Measurements from ENCODE around the gene ACSL5.

ACSL5 gene, protein sequence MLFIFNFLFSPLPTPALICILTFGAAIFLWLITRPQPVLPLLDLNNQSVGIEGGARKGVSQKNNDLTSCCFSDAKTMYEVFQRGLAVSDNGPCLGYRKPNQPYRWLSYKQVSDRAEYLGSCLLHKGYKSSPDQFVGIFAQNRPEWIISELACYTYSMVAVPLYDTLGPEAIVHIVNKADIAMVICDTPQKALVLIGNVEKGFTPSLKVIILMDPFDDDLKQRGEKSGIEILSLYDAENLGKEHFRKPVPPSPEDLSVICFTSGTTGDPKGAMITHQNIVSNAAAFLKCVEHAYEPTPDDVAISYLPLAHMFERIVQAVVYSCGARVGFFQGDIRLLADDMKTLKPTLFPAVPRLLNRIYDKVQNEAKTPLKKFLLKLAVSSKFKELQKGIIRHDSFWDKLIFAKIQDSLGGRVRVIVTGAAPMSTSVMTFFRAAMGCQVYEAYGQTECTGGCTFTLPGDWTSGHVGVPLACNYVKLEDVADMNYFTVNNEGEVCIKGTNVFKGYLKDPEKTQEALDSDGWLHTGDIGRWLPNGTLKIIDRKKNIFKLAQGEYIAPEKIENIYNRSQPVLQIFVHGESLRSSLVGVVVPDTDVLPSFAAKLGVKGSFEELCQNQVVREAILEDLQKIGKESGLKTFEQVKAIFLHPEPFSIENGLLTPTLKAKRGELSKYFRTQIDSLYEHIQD

DNA sequence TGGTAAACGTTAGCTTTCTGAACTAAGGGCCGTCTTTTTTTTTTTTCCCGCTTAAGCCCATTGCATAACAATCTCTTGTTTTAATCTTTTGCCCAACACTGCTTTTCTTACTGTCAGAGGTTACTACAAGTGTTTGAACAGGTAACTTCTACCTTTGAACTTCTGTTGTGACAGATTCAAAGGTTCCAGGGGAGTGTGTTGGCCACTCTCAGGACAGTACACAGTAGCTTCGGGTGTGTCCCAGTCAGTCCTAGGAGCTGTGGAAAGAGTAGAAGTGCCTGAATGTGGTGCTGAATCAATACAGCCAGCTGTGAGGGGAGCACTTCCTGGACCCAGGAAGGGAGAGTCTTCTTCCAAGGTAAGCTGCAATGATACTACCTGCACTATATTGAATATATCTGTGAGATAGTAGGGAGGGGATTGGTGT lies at the start of gene ACSL5:
ACSL5 (plus strand) TSS at position 205 of the 427 bp plus-strand sequence. CDS start 20,831 bp downstream, outside the sequence.
- Histone ChIP-seq H2AFZ (ENCODE audit: low read length, unreplicated experiment) (peak within 1 kb of the TSS; percentile 53), H3K36me3 (ENCODE audit: insufficient read depth, low read length) (no peaks in the 10 kb centered on the region), H3K79me2 (ENCODE audit: control insufficient read depth, insufficient read depth, low read length, unreplicated experiment) (no peaks in the 10 kb centered on the region), H3K27me3 (ENCODE audit: insufficient read depth, low read length) (no peaks in the 10 kb centered on the region), H3K4me3 (ENCODE audit: low read depth, low read length) (0 out of 2 replicates have a peak within 1 kb of the TSS, but pooled peaks have one; percentile 68), H3K4me1 (ENCODE audit: control insufficient read depth, insufficient read depth, low read length, unreplicated experiment) (peaks cover 37% of the 10 kb centered on the region), H3K27ac (ENCODE audit: low read depth, low read length) (peak within 1 kb of the TSS; percentile 78)

DNA sequence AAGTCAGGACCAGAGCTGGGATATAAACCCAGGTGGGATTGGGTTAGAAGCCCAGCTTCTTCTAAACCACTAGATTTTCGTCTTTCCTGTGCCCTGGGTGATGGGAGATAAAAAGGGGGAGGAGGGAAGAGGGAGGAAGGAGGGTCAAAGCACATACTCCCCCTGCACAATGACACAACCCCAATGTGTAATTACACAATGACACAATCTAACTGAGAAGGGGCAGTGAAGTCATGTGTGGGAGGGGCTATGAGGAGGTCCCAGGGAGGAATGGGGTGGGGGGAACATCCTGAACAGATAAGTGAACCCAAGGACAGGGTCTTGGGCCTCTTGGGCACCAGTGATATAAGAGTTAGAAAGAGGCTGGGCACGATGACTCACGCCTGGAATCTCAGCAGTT lies 46.2 kb upstream of the ACSL5 start:
- Histone ChIP-seq H3K4me3 (ENCODE audit: low read depth, low read length) (no peak overlapping the region), H3K27me3 (ENCODE audit: insufficient read depth, low read length) (no peaks in the 10 kb centered on the region), H3K36me3 (ENCODE audit: insufficient read depth, low read length) (no peaks in the 10 kb centered on the region), H3K27ac (ENCODE audit: low read depth, low read length) (no peak overlapping the region), H3K79me2 (ENCODE audit: control insufficient read depth, insufficient read depth, low read length, unreplicated experiment) (no peaks in the 10 kb centered on the region), H3K4me1 (ENCODE audit: control insufficient read depth, insufficient read depth, low read length, unreplicated experiment) (peaks cover 5% of the 10 kb centered on the region), H2AFZ (ENCODE audit: low read length, unreplicated experiment) (no peak overlapping the region)

GRCh38 chr10:112330162-112330561 lies 43.8 kb upstream of the ACSL5 start:
- no peaks in the 10 kb centered on the region for H3K27me3 ChIP-seq (ENCODE audit: insufficient read depth, low read length)
- no peak overlapping the region for H3K4me3 ChIP-seq (ENCODE audit: low read depth, low read length)
- no peaks in the 10 kb centered on the region for H3K79me2 ChIP-seq (ENCODE audit: control insufficient read depth, insufficient read depth, low read length, unreplicated experiment)
- peaks cover 9% of the 10 kb centered on the region for H3K4me1 ChIP-seq (ENCODE audit: control insufficient read depth, insufficient read depth, low read length, unreplicated experiment)
- no peaks in the 10 kb centered on the region for H3K36me3 ChIP-seq (ENCODE audit: insufficient read depth, low read length)
- no peak overlapping the region for H2AFZ ChIP-seq (ENCODE audit: low read length, unreplicated experiment)
- no peak overlapping the region for H3K27ac ChIP-seq (ENCODE audit: low read depth, low read length)

DNA sequence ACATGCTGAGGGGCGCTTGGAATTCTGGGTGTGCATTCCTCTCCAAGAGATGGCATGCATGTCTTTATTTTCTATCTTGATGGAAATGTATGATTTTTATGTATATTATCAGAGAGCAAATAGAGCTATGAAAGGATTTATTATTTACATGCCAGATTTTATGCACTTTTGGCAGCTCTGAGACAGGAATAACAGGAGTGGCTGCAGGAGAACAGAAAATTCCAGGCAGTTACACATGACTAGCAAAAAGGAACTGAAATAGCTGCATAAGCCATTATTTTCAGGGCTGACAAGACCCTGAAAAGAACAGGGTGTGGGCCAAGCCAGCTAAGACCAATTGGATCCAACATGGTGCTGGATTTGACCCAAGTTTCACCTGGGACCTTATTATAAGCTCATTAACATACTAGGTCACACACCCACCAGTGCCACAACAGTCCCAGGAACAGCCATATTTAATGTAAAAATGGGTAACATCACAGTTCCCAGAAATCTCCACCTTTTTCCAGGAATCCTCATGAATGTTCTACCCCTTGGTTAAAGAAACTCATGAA lies 43.2 kb upstream of the ACSL5 start:
- Histone ChIP-seq H3K4me1 (ENCODE audit: control insufficient read depth, insufficient read depth, low read length, unreplicated experiment) (peaks cover 14% of the 10 kb centered on the region), H3K36me3 (ENCODE audit: insufficient read depth, low read length) (no peaks in the 10 kb centered on the region), H3K27ac (ENCODE audit: low read depth, low read length) (no peak overlapping the region), H3K79me2 (ENCODE audit: control insufficient read depth, insufficient read depth, low read length, unreplicated experiment) (no peaks in the 10 kb centered on the region), H3K4me3 (ENCODE audit: low read depth, low read length) (no peak overlapping the region), H3K27me3 (ENCODE audit: insufficient read depth, low read length) (no peaks in the 10 kb centered on the region), H2AFZ (ENCODE audit: low read length, unreplicated experiment) (no peak overlapping the region)

DNA sequence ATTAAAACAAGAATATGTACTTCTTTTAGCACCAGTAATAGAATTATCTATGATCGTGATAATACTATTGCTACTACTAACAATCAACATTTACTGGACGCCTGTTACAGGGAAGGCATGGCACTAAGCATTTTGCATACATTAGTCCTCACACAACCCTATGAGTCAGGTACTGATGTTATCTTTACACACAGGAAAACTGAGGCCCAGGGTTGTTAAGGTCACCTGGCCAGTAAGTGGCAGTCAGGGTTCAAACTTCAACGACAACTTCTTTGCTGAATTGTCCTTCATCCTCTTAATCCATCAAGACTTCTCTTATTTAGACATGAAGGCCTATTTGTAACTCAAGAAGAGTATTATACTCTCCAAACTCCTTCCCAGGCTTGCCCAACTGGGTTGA lies 41.9 kb upstream of the ACSL5 start:
- Histone ChIP-seq H3K79me2 (ENCODE audit: control insufficient read depth, insufficient read depth, low read length, unreplicated experiment) (no peaks in the 10 kb centered on the region), H3K4me3 (ENCODE audit: low read depth, low read length) (no peak overlapping the region), H3K4me1 (ENCODE audit: control insufficient read depth, insufficient read depth, low read length, unreplicated experiment) (peaks cover 15% of the 10 kb centered on the region), H3K36me3 (ENCODE audit: insufficient read depth, low read length) (no peaks in the 10 kb centered on the region), H3K27ac (ENCODE audit: low read depth, low read length) (no peak overlapping the region), H2AFZ (ENCODE audit: low read length, unreplicated experiment) (no peak overlapping the region), H3K27me3 (ENCODE audit: insufficient read depth, low read length) (no peaks in the 10 kb centered on the region)

- no peak overlapping the region for H3K27ac ChIP-seq (ENCODE audit: low read depth, low read length)
- no peak overlapping the region for H3K4me3 ChIP-seq (ENCODE audit: low read depth, low read length)
- H3K27me3 ChIP-seq (ENCODE audit: insufficient read depth, low read length): no peaks in the 10 kb centered on the region
- no peak overlapping the region for H2AFZ ChIP-seq (ENCODE audit: low read length, unreplicated experiment)
- no peaks in the 10 kb centered on the region for H3K36me3 ChIP-seq (ENCODE audit: insufficient read depth, low read length)
- no peaks in the 10 kb centered on the region for H3K79me2 ChIP-seq (ENCODE audit: control insufficient read depth, insufficient read depth, low read length, unreplicated experiment)
- peaks cover 15% of the 10 kb centered on the region for H3K4me1 ChIP-seq (ENCODE audit: control insufficient read depth, insufficient read depth, low read length, unreplicated experiment)
Observed at GRCh38 chr10:112332509-112333228, 41.2 kb upstream of the ACSL5 start.

DNA sequence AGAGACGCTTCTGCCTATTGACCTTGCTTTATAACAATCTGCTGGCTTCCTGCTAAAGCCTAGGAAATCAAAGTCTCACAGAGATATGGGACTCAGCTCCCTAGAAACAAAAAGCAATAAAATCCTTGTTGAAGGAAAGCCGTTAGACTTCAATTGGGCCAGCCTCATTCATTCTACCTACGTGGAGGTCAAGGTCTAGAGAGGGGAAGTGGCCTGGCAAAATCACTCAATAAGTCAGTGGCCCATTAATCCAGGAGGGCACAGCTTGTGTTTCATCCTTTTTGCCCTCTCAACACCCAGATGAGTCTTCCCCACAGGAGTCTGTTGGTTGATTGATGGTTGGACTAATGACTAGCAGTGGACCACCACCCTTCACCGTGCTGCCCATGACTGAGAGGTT lies 40.5 kb upstream of the ACSL5 start:
- Histone ChIP-seq H3K4me1 (ENCODE audit: control insufficient read depth, insufficient read depth, low read length, unreplicated experiment) (peaks cover 15% of the 10 kb centered on the region), H3K4me3 (ENCODE audit: low read depth, low read length) (no peak overlapping the region), H3K27ac (ENCODE audit: low read depth, low read length) (no peak overlapping the region), H3K27me3 (ENCODE audit: insufficient read depth, low read length) (no peaks in the 10 kb centered on the region), H3K79me2 (ENCODE audit: control insufficient read depth, insufficient read depth, low read length, unreplicated experiment) (no peaks in the 10 kb centered on the region), H2AFZ (ENCODE audit: low read length, unreplicated experiment) (no peak overlapping the region), H3K36me3 (ENCODE audit: insufficient read depth, low read length) (no peaks in the 10 kb centered on the region)

DNA sequence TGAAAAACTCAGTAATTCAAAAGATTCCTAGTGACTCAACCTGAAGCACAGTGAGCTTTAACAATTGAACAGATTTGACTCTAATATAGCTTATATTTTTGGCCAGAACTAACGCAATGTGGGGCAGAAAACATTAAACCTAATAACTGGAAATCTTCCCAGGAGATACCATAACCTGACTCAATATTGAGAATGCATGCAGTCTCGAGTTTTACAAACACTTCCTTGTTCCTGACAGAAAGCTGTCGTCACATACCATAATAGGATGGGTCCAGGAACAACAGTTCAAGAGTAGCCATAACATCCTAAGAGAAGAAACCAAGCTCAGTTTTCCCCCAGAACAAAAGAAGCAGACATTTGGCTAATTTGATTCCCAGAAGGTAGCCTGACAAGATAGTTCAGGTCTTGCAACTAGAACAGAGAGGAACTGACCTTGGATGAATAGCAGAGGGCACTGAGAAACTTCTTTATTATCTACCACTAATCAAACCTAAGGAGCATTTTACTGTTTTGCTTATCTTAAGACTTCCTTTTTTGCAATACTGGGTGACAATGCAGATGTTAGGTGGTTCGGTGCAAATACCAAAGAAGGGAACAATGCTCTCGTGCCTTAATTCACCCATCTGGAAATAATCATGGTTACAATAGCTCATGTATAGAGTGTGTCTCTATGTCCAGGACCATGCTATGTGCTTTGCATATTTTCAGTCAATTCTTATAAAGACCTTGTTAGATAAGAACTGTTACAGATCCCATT lies 38.6 kb upstream of the ACSL5 start:
- H3K36me3 ChIP-seq (ENCODE audit: insufficient read depth, low read length): no peaks in the 10 kb centered on the region
- H3K27me3 ChIP-seq (ENCODE audit: insufficient read depth, low read length): no peaks in the 10 kb centered on the region
- H2AFZ ChIP-seq (ENCODE audit: low read length, unreplicated experiment): peak overlapping the region; percentile 34
- H3K79me2 ChIP-seq (ENCODE audit: control insufficient read depth, insufficient read depth, low read length, unreplicated experiment): no peaks in the 10 kb centered on the region
- peak overlapping the region; percentile 8 for H3K27ac ChIP-seq (ENCODE audit: low read depth, low read length)
- no peak overlapping the region for H3K4me3 ChIP-seq (ENCODE audit: low read depth, low read length)
- peaks cover 15% of the 10 kb centered on the region for H3K4me1 ChIP-seq (ENCODE audit: control insufficient read depth, insufficient read depth, low read length, unreplicated experiment)

DNA sequence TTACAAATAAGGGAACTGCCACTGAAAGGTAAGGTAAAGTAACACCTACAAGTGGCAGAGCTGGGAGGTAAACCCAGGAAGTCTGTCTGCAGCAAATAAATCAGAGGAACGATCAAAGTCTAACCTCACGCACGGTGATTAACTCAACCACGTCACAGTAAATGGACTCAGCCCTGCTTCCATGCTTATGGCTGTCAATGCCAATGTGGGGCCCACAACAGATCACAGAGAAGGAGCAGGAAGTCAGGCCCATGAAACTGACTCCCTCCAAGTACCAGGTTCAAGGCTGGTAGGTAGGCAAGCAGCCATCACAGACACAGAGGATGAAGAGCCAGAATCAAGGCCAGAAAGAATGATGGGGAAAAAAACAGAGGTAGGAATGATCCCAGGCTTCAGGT lies 38.0 kb upstream of the ACSL5 start:
- H3K79me2 ChIP-seq (ENCODE audit: control insufficient read depth, insufficient read depth, low read length, unreplicated experiment): no peaks in the 10 kb centered on the region
- H3K27ac ChIP-seq (ENCODE audit: low read depth, low read length): no peak overlapping the region
- no peak overlapping the region for H3K4me3 ChIP-seq (ENCODE audit: low read depth, low read length)
- H3K4me1 ChIP-seq (ENCODE audit: control insufficient read depth, insufficient read depth, low read length, unreplicated experiment): peaks cover 15% of the 10 kb centered on the region
- H2AFZ ChIP-seq (ENCODE audit: low read length, unreplicated experiment): no peak overlapping the region
- H3K27me3 ChIP-seq (ENCODE audit: insufficient read depth, low read length): no peaks in the 10 kb centered on the region
- no peaks in the 10 kb centered on the region for H3K36me3 ChIP-seq (ENCODE audit: insufficient read depth, low read length)

Measured in ACC112 (cell line).